NOMO-1 treated with DMSO at 0.1 percent for 48 hours (cell line): Measurements from ENCODE around the gene RCAN1.

Experiments used
- DNase-seq: peaks from one replicate; lab custom pipeline; 2025; ENCODE audit not compliant: unreplicated experiment; lab: John Stamatoyannopoulos, UW

The RCAN1 gene

DNA sequence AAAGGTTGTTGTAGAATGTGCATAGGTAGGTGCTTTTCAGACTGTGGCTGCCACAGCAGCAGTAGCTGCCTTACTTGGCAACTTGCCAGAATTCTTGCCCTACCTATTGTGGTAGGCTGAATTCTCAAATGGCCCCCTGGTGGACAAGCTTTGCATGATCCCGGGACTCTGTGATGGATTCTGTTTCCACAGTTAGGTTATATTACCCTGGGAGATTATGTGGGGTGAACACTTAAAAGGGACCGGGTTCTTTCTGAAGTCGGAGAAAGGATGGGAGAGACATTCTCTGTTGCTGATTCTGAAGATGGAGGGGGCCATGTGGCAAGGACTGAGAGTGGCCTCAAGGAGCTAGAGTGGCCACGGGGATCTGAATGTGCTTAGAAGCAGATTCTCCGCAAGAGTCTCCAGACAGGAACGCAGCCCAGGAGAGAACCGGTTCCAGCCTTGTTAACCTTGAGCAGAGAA lies 70.8 kb downstream of the RCAN1 start:
- peak; percentile 22 for DNase-seq

DNA sequence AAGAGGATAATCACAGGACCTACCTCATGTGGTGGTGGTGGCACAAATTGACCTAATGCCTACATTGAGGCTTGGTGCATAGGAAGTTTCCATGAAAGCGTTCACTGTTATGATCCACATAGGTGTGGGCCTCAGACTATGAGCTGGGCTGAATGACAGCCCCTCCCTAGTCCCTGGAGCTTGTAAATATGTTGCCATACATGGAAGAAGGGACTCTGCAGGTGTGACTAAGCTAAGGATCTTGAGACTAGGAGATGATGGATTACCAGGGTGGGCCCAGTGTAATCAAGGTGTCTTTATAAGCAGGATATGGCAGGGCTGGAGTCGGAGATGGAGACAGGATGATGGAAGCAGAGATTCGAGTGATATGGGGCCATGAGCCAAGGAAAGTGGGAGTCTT lies 71.9 kb downstream of the RCAN1 start:
- no peak for DNase-seq

DNA sequence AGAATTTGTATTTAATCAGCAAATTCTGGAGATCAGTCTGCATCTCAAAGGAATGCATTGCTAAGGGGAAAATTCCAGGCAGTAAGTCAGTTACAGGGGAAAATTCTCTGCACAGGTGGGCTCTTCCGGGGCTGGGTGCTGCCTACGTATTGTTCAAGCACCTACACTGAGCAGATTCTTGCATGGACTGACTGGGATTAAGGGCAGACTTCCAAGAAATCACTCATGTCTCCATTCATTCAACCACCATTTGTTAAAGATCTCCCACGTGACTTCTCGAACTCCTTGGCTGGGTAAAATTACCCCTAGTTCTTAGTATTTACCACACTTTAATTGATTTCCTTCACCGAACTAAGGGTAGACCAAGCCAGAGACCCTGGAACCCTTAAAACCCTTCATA lies 74.7 kb downstream of the RCAN1 start:
- DNase-seq, result no peak

DNA sequence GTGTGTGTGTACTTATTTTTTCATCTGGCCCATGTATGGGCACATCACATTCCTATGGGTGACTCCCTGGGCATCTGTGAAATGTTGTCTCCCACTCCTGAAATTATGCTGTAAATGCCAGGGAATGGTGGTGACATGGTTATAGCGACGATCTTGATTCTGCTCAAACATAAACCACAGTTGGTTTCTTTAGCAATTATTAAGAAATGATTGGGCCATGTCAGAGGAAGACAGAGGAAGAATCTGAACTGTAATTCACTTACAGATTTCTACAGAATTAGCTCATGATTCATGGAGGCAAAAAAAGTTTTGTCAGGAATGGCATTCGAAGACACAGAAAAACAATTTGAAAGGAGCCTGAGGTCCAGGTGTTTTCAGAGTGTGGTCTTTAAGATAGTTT lies 77.1 kb downstream of the RCAN1 start:
- DNase-seq, result no peak

DNA sequence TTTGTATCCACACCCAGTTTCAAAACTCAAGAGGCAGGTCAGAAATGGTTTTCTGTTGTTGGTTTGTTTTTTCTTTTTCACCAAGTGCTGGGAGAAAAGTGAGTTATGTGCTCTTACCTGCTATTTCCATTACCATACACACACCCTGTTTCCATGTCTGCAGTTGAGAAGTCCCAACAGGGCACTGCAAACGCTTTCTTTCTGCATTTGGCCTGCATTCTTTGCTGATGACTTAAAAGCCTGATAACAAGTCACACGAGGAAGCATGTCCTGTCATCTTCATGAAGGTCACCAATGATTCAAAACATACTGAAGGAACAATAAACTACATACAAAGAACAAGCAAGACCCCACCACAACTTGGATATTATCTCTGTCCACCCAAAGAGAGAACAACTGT lies 78.1 kb downstream of the RCAN1 start:
- no peak for DNase-seq

DNA sequence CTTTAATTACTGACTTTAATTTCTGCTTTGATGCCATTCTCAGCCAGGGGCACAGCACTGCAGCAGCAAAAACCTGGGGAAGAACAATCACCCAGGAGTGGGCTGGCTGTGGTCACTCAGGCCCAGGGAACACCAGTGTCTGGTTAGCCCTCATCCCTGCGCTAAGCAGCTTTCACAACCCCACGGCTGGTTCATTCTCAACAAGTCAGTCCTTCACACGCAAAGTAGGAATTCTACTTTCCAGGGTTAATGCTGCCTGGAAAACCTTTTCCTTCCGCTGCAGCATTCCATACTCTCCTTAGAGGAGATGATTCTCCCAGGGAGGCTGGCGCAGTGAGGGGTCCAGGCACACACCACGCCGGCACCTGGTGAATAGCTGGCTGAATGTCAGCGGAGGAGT lies 78.6 kb downstream of the RCAN1 start:
- DNase-seq, result no peak

DNA sequence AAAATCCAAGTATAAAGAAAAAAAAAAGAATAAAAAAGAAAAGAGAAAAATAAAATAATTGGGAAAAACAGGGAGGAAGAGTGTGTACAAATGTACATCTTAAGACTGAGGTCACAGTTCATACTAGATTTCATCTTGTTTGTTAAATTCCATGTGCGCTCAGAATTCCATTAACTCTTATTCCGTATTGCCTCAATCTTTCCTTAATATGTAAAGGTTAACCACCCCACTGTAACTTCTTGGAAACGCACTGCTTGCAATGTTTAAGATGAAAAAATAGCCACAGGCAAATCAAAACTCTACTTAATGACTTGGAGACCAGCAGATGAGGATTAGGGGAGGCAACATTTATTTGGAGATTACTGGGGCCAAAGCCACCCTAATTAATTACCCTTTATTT lies 79.0 kb downstream of the RCAN1 start:
- no peak for DNase-seq

DNA sequence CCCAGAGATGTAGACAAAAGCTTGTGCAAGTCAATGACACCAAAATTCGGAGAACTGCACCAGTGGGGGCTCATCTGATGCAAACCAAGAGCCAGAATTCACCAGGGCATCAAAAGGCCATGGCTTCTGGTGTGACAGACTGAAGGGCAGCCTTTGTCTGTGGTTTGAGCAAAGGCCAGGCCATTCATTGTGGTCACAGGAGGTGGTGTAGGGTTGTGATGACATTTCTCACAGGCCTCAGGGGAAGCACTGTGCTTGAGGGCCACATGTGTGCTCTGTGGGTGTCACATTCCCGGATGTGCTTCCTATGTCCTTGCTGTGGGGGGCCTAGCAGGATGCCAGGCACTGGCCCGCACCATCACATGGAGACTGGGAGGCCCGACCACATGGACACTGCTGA lies 80.4 kb downstream of the RCAN1 start:
- no peak for DNase-seq

DNA sequence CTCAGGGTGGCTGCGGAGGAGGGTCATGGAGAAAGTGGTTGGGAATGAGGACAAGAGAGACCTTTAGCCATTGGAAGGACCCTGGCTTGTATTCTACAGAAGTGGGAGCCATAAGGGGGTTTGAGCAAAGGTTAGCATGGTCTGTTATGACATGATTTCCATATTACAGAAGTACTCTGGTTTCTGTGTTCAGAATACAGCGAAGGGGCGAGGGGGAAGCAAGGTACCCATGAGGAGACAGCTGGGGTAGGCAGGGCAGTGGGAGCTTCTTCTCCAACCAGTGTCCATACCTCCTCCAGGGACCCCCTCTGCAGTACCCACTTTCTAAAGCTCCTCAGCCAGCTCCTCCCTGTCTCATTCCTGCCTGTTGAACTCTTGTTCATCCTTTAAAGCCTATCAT lies 81.0 kb downstream of the RCAN1 start:
- no peak for DNase-seq

DNA sequence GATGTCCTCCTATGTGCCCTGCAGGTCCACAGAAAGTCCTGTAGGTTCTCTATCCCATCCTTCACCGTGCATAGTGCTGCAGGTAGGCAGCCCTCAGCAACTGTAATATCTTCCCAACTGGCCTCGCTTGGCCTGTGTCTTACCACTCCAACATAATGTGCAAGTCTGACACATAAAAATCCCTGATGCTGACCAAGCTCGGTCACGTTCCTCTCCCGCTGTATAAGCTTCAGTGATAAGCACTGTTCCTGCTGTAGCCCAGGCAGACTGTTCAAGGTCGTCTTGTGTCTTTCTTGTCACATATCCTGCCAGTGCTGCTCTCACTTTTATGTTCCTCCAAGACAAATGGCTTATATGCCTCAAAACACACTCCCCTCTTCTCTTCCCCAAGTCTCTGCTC lies 83.5 kb downstream of the RCAN1 start:
- DNase-seq, result no peak

DNA sequence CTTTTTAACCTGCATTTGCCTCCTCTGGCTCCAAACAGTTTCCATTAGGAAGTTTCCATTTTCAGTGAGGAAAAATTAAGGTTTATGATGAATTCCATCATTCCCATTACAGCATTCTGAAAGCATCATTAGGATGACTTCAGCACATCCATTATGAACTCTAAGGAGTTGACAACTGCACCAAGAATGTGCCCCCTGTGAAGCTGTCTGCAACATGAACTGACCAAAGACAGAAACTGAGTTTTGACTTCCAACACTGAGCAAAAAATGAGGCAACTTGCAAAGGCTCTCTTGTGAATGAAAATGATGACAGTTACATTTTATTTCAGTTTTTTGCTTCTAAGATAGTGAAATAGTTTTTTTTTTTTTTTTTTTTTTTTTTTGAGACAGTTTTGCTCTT lies 84.7 kb downstream of the RCAN1 start:
- DNase-seq, result no peak

DNA sequence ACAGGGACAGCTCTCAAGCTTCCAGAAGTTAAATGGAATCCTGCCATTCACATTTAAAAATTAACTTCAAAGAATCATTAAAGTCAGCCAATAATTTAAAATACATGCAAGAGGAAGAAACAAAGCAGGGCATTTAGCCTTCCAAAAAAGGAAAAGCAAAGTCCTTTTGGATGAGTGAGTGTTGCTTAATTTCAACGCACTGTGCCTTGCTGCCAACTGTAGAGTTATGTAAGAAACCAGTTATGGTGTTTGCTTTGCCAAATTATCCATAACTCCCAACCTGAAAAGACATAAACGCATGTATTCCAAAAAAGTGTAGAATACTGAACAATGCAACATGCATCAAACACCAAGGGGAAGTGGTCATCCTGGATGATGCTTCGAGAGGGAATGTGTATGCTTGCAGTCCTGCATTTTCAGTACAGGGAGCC lies 86.8 kb downstream of the RCAN1 start:
- no peak for DNase-seq

DNA sequence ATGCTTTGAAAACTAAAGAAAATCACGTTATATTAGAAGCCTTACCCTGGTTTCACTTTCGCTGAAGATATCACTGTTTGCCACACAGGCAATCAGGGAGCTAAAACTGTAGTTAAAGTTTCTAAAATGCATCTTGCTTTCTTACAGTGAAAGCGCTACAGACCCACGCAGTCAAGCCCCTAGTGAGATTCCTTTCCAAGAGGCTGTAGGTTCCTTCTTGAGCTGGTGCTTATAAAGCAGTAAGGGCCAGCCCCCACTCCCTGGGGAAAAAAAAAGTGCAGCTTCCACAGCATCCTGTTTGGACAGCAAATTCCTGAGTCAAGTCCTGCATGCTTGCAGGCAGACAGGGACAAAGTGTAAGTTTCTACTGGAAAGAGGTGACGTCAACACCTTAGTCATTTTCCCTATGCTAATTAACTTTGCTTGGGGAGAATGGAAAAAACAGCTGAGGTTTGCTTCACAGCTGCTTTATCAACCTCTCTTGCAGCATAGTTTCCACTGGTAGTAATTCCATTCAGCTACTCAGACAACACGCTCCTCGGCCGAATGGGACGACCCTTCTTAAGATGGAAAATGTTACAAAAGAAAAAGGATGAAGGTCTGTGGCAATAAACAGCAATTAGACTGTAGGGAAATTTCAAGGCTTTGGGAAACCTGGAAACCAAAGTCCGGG lies 88.2 kb downstream of the RCAN1 start:
- no peak for DNase-seq

DNA sequence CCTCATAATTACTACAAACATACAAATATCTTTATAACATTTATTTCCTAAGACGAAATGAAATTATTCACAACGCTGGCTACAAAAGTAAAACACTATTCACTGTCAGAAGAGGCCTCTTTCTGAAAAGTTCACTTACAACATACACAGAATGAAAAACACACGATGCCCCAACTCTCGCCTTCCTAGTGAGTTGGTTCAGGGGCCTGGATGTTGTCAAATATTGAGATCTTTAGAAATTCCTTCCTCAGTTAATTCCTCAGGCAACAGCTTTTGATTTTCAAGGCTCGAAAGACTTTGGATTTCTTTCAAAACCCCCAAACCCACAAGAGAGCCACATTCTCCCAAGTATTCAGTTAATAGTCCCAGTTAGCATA lies 88.7 kb downstream of the RCAN1 start:
- DNase-seq, result no peak

DNA sequence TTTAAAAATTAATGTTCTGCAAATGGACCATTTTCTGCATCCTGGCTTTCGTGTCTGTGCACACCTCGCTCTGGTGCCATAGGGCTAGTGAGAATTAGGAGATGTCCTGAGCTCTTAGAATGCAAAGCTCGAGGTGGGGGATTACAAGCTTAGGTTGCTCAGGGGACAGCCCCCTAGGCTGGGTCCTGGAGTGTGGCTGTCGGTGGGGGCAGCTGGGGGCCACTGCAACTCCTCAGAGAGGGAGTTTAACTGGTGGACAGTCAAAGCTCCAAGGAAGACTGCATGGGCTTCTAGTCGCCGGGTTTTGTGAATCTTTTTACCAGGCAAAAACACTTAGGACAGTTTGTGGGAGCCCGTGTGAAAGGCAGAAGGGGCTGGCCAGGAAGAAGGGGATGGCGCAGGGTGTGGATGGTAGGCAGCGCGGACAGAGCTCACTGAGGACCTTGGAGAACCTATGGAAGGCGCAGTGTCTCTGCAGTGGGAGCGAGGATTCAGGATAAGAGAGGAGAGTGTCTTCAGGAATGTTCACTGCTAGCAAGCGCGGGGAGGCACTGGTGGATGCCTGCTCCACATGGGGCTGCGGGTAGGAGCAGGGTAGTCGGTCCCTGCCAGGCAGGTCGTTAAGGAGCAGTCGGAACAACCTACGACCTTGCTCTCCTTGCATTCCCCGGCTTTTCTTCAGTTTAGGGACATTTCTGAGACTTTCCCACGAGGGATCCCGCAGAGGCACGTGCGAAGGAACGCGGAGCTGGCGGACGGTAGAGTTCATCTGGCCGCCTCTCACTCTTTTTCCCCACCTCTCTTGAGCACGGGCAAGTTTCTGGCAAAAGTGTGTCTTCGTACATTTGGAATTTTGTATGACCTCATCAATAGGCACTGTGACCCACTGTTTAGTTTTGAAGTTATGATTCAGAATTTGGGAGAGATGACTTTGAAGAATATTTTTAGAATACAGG lies 90.0 kb downstream of the RCAN1 start:
- DNase-seq, result no peak

DNA sequence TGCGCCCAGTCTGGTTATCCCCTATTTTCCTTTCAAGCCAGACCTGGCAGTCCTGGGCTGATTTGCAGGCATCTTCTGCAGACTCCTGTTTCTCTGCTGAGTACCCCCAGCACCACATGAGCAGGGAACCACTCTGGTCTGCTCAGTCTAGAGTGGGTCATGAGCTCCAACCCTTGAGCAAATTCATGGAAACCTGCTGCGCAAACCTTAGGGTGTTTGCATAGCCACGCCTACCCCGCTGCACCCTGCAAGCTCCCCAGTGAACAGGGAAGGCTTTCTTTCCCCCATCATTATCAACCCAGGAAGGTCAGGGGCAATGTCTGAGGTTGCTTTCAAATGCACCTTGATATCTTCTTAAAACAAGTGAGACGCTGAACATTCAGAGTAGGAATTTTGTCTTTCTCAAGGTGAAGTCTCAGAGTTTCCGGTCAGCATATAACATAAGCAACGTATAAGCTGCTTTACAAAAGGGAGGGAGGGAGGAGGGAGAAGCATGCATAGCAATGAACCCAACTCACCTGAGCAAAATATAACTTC lies 91.8 kb downstream of the RCAN1 start:
- no peak for DNase-seq

DNA sequence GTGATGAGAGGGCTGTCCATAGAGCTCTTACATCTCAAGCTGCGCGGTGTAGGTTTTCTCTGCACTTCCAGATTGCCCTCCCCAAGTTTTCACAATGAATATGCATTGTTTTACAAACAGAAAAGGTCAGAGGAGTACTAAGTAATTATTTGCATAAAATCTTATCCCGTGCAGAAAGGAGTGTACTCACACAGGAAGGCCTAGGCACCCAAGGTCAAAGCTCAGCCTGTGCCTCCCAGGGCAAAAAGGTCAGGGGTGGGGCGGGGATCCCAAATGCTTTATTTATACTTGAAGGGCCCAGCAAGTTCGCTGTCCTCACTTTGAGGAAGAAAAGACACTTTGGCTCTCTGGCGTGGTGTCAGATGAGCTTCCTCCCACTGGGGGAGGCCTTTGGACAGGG lies 92.6 kb downstream of the RCAN1 start:
- DNase-seq, result no peak

DNA sequence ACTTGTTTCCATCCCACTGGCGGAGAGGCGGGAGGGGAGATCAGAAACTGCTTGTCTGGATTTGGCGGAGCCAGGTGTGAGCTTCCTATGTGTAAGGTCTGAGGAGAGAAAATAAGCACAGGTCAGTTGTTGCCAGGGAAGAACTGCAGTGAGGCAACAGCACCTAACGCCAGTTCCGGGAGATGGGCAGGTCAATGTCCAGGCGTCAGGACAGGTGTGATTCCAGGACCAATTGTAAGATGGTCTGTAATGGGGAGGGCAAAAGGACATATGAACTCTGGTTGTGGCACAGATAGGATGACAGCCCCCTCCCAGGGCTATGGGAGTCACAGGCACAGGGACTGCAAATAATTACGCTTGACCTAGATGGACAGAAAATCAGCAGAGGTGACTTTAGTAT lies 93.4 kb downstream of the RCAN1 start:
- DNase-seq, result no peak

DNA sequence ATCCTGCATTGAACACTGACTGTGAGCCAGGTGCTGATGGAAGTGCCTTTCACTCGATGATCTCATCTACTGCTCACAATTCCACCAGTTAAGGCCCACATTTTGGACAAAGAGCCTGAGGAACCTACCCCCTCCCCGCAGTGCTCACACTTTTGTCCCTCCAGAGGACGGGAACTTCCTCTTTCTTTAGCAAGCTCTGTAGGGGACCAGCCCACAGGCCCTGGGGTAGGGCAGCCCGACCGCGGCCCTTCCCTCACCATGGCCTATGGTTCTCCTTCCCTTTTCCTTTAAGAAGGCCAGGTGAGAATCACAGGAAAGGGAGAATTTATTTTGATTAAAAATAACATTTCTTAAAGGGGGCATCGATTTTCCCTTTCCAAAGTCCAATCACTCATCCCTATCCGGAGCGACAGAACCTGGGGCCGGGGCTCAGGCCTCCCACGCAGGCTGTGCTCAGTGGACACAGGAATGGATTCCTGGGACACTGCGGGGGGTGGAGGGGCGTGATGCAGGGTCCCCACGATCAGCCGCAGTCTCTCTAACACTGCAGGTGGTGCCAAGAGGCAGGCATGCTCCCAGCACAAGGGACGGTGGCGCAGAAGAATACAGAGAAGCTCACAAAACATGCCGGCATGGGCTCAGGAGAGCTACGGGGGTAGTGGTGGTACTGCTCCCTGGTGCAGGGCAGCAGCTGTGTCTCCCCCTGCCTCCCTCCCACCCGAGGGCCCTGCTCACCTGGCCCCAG lies 94.0 kb downstream of the RCAN1 start:
- DNase-seq, result peak; percentile 55

DNA sequence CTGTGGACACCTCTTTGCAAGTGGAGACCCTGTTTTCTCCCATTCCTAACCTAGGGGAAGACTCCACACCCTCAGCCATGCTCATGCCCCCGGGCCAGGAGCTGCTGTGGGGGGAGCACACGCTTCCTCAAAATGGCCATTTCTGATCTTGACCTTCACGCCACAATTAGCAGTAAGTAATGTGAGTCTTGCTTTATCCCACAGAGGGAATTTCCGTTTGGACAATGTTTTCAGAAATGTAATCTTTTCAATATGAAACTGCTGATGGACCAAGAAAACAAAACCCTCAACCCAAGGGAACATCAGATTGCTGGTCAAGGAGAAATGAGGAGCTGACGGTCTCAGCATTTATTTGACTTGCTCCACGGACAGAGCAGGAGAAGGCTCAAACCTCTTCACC lies 94.6 kb downstream of the RCAN1 start:
- DNase-seq, result no peak

DNA sequence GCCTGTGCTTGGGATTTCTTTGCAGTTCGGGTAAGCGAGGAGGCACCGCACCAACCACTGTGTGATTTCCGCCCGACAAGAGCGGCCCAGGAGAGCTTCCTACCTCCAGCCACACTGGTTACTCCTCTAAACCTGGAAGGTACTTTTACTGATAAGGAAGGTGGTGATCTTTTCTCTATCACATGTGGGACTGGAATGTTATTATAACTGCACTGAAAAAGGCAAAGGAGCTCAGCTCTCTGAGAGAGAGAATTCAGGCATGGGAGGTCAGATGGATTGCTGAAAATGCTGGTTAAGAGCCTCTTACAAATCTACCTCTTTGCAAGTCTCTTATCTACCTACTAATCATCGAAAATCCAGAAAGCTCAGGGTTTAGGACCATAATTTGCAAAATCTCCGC lies 95.2 kb downstream of the RCAN1 start:
- no peak for DNase-seq
